ENCODE data around the gene IFNA16.
"Not testable (repeated sequence)": the region's sequence is repeated elsewhere in the genome, so short reads cannot be mapped to it uniquely, and the experiment has no call there.

The IFNA16 gene

GRCh38 chr9:21194867-21195776 lies 22.0 kb downstream of the IFNA16 start:
- DNase-seq: not testable (repeated sequence)

GRCh38 chr9:21187487-21187886 lies 29.6 kb downstream of the IFNA16 start, which contains the start of gene IFNA4:
IFNA4 (minus strand) TSS chr9:21187587; CDS start chr9:21187531, 56 bp downstream.
- not testable (repeated sequence) for DNase-seq

DNA sequence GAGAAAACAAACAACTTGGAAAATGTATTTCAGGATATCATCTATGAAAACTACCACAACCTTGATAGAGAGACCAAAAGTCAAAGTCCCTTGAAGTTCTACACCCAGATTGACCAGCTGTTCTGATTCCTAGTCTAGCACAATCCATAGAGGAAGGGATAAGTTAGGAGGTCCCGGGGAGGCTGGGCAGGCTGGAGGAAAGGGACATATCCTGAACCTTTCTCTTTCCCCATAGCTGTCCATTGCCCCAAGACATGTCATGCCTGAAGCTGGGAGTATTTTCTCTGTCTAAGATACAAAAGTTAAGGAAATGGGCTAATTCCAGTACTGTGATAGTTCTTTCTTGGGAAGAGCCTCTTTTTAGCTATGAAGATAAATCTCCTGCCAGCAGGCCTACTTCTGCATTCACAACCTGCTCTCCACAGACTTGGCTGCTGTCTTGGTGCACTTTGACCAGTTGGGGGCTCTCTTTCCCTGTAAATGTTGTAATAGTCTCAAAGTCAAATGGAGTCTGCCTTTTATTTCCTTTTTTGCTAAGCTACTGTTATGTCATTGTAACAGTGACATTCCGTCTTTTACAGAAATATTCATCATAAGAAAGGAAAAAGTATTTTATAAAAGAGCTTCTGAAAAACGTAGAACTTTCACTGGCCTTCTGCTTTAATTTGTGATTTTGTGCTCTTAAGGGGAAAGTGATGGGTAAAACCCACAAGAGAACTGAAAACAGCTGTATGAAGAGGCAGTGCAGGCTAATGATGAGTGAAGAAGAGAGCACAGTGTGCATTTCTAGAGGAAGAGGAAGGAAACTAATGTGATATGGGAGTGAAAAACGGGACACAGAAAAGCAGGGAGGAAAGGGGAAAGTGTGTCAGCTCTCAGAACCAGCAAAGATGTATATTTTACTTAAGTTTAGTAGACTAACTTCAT lies 34.0 kb downstream of the IFNA16 start:
- DNase-seq: not testable (repeated sequence)

DNA sequence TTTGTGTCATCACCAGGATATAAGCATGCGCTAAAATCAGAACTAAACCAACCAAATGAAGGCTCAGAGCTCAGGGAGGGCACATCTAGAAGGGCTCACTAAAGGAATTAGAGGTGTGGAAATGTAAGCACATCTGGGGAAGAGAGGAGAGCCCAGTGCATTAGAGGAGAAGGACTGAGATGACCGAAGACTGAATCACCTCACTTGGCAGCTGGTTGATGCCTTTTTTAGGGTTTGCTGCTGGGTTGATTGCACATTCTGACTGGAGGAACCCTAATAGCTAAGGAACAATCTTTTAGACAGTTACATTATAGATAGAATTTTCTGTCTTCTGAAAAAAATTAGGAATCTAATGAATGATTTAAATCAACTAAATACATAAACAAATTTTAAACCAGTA lies 42.4 kb downstream of the IFNA16 start:
- no peak for DNase-seq

DNA sequence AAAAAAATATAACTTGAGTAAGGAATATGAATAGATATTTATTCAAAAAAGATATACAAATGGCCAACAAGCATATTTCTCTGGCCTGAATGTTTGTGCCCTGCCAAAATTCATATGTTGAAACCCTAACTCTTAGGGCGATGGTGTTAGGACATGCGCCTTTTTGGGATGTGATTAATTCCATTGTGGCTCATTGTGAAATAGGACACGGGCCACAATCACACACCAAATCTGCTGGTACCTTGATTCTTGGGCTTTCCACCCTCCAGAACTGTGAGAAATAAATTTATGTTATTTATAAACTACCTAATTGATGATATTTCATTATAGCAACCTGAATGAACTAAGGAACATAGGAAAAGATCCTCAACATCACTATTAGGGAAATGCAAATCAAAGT lies 45.0 kb downstream of the IFNA16 start:
- DNase-seq: no peak

DNA sequence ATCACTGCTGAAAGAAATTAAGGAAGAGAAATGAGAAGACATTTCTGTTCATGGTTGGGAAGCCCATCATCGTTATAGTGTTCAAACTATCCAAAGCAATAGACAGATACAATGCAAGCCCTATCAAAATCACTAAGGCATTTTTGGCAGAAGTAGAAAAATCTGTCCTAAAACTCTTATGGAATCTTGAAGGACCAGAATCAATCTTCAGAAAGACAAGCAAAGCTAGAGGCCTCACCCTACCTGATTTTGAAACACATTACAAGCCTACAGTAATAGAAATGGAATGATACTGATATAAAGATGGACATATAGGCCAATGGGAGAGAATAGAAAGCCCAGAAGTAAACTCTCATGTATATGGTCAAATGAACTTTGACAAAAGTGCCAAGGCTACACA lies 45.8 kb downstream of the IFNA16 start:
- DNase-seq: no peak

DNA sequence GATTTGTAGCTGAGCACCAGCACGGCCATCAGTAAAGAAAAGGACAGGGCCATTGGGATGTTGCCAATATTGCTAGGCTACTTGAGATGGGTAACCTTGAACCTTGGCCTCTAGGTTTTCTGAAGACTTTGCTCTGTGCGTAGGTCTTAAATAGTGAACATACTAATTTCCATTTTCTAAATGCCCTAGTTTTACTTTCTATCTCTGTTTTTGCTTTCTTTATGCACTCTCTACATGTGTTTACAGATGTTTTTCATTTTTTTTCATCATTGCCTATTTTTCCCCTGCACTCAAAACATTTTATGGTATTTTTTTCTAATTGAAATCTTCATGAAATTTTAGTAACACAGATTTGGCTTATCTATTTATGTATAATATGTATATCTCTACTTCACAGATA lies 50.6 kb downstream of the IFNA16 start, which contains the start of gene IFNA21:
IFNA21 (minus strand) TSS at position 101 of the 400 bp plus-strand sequence; CDS start at position 53, 48 bp downstream.
- DNase-seq: not testable (repeated sequence)

Data from NCI-H510A (cell line).